Spleen (tissue), 11 donors: ENCODE data around the gene TMEM245. TPM values are rescaled to one million over a fixed set of nuclear protein-coding genes. Genes with fewer than 3 reads are reported as not detected.

Experiments used
- DNase-seq: peaks from one replicate; pipeline ENCODE4 v3.0.0-alpha.2; 2020
- H3K27ac ChIP-seq, 8 donors: fragments of 200-600 bp; sonication (generic) in 7 of 8; 1 replicate in 4 of 8; 2 replicates in 4 of 8; pipeline versions ENCODE4 v1.5.0 to v1.8.0; 2016 to 2021; ENCODE audit warnings: inconsistent platforms in 4 of 8, mild to moderate bottlenecking in 4 of 8, moderate library complexity in 1 of 8
- H3K27me3 ChIP-seq, 7 donors: fragments of 200-600 bp; sonication (generic) in 6 of 7; replicated peaks in 1 of 7; 1 replicate in 4 of 7; 2 replicates in 3 of 7; pipeline versions ENCODE4 v1.5.0 to v1.8.0; 2016 to 2021; ENCODE audit warnings: inconsistent platforms in 3 of 7, mild to moderate bottlenecking in 1 of 7
- H3K36me3 ChIP-seq, 6 donors: fragments of 200-600 bp; sonication (generic) in 5 of 6; 1 replicate in 4 of 6; 2 replicates in 2 of 6; pipeline versions ENCODE4 v1.5.0 to v1.8.0; 2016 to 2021; ENCODE audit warnings: inconsistent platforms in 2 of 6
- H3K4me1 ChIP-seq, 6 donors: fragments of 200-600 bp; sonication (generic) in 5 of 6; 1 replicate in 3 of 6; 2 replicates in 3 of 6; pipeline versions ENCODE4 v1.5.0 to v1.8.0; 2016 to 2021; ENCODE audit warnings: inconsistent platforms in 3 of 6
- H3K4me3 ChIP-seq, 8 donors: fragments of 200-600 bp; sonication (generic) in 7 of 8; 1 replicate in 4 of 8; 2 replicates in 4 of 8; pipeline versions ENCODE4 v1.5.0 to v1.8.0; 2016 to 2021; ENCODE audit warnings: inconsistent platforms in 4 of 8, mild to moderate bottlenecking in 4 of 8, moderate library complexity in 2 of 8
- H3K9me3 ChIP-seq, 8 donors: fragments of 200-600 bp; sonication (generic) in 7 of 8; 1 replicate in 4 of 8; 2 replicates in 4 of 8; pipeline versions ENCODE4 v1.5.0 to v1.8.0; 2016 to 2021; ENCODE audit warnings: inconsistent platforms in 4 of 8
- POLR2A ChIP-seq, 3 donors: fragments of 450-650 bp; IDR thresholded peaks; one replicate each; pipeline ENCODE4 v1.5.1; 2017; ENCODE audit warnings: antibody characterized with exemption in 3 of 3, mild to moderate bottlenecking in 1 of 3
- POLR2AphosphoS5 ChIP-seq, 3 donors: sonication (generic); formaldehyde crosslinking; IDR thresholded peaks; one replicate each; pipeline ENCODE4 v1.5.1; 2017; ENCODE audit warnings: antibody characterized with exemption in 3 of 3
- WGBS, 5 donors: extraction: QIAGEN DNeasy Blood & Tissue Kit in 3 of 5; methylation state at CpG; one replicate each; pipeline versions ENCODE4 v1.1.5 to v1.1.7; 2013 to 2018; 5-methylcytosine and 5-hydroxymethylcytosine counted together
- intact Hi-C: fragments of 100-400 bp; cut with DNase I; formaldehyde crosslinking; loops from one replicate; pipeline ENCODE4 v1.15.0; 2023; ENCODE audit warnings: low total_unique reads
- polyA plus RNA-seq, 3 donors: library from polyadenylated mRNA; stranded (reverse); fragments of 200-250 nt; gene quantifications; one replicate each; pipeline ENCODE4 v1.2.1, GENCODE V29; 2013
- total RNA-seq, 7 donors: library from RNA; depleted of rRNA in 3 of 7; stranded (reverse); fragments of >200 nt in 3 of 7; fragmentation: NEBNext Ultra II Directional in 4 of 7; extraction: Animal tissue kit (Norgen Biotek cat#: 25700) in 4 of 7; gene quantifications; one replicate each; pipeline versions ENCODE4 v1.1.0 to v1.2.1, GENCODE V29; 2016 to 2021
- TF ChIP-seq, protein P1 (sequence below), 11 experiments: fragments of 200-600 bp in 7 of 11; fragments of 450-650 bp in 4 of 11; sonication (generic) in 4 of 11; IDR thresholded peaks in 8 of 11; conservative IDR thresholded peaks in 3 of 11; 1 replicate in 7 of 11; 2 replicates in 4 of 11; pipeline versions ENCODE4 v1.4.0 to v1.8.0; 2016 to 2021; ENCODE audit warnings: antibody characterized with exemption in 11 of 11, inconsistent platforms in 4 of 11, mild to moderate bottlenecking in 1 of 11
- donor health status: healthy with polysubstance abuse.
- donor health status: DM: no; HTN: no; CAD: no; lungs with moderate emphysema.
- donor health status: DM: no; HTN: no; CAD: no.
- donor health status: Bipolar disorder and iron deficiency.
- donor health status: healthy.
- donor health status: DM: no; HTN: no; CAD: no.
- donor health status: DM: yes; HTN: yes; CAD: no.

Gene TMEM245
- total and polyA plus RNA-seq, 10 donors, result 3.2 to 71.6 (median 37.9) TPM

DNA sequence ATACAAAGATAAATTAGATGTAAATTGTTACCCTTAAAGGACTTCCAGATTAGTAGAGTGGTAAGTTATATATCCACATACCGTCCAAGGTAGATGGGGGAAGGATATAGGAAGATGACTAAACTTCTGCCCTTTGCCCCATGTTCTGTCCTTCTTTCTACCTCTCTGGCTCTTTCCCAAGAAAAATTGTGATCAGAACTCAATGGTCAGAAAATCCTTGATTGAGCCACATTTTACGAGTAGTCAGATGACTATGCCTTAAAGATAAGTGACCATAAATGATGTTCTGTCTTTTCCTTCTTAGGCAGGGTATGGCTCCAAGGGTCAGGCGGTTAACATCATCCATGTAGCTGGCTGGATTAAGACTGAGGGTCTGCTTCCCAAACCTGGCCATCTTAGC is 42.9 kb upstream of the TMEM245 start:
- intact Hi-C loops, result no loop called here

GRCh38 chr9:109161471-109161870 is 41.7 kb upstream of the TMEM245 start:
- WGBS, 5 donors, result 72 to 95% (median 90%) methylated on average over 3 of the region's 3 CpGs
- no peaks in the 10 kb centered on the region for H3K4me1 ChIP-seq
- intact Hi-C loops, result no loop called here
- TF ChIP-seq, protein P1, sequence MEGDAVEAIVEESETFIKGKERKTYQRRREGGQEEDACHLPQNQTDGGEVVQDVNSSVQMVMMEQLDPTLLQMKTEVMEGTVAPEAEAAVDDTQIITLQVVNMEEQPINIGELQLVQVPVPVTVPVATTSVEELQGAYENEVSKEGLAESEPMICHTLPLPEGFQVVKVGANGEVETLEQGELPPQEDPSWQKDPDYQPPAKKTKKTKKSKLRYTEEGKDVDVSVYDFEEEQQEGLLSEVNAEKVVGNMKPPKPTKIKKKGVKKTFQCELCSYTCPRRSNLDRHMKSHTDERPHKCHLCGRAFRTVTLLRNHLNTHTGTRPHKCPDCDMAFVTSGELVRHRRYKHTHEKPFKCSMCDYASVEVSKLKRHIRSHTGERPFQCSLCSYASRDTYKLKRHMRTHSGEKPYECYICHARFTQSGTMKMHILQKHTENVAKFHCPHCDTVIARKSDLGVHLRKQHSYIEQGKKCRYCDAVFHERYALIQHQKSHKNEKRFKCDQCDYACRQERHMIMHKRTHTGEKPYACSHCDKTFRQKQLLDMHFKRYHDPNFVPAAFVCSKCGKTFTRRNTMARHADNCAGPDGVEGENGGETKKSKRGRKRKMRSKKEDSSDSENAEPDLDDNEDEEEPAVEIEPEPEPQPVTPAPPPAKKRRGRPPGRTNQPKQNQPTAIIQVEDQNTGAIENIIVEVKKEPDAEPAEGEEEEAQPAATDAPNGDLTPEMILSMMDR (IDR thresholded peaks at IDR 0.05 in 8 of 11, conservative IDR thresholded peaks at IDR 0.05 in 3 of 11), result no peak
- no peak for TF ChIP-seq POLR2A (IDR thresholded peaks at IDR 0.05)
- no peak for TF ChIP-seq POLR2AphosphoS5 (IDR thresholded peaks at IDR 0.05)
- no peak for DNase-seq
- H3K27ac ChIP-seq, result no peak overlapping the region
- H3K4me3 ChIP-seq, result no peak overlapping the region
- H3K27me3 ChIP-seq, result peaks cover 0 to 25% (median 0%) of the 10 kb centered on the region in 7 donors
- no peaks in the 10 kb centered on the region for H3K36me3 ChIP-seq
- H3K9me3 ChIP-seq, result peaks cover 0 to 5% (median 0%) of the 10 kb centered on the region in 8 donors

More for the DNA sequence above, 42.9 kb upstream of the TMEM245 start:
- Histone ChIP-seq H3K36me3 (no peaks in the 10 kb centered on the region), H3K4me1 (peaks cover 0 to 4% (median 0%) of the 10 kb centered on the region in 6 donors), H3K9me3 (peaks cover 0 to 5% (median 0%) of the 10 kb centered on the region in 8 donors), H3K4me3 (no peak overlapping the region), H3K27ac (no peak overlapping the region), H3K27me3 (peaks cover 0 to 37% (median 7%) of the 10 kb centered on the region in 7 donors)
- DNase-seq, result no peak
- TF ChIP-seq POLR2AphosphoS5 (IDR thresholded peaks at IDR 0.05) (no peak), POLR2A (IDR thresholded peaks at IDR 0.05) (no peak)
- TF ChIP-seq, protein P1 (IDR thresholded peaks at IDR 0.05 in 8 of 11, conservative IDR thresholded peaks at IDR 0.05 in 3 of 11), result no peak
- WGBS, 5 donors, result 76 to 92% (median 81%) methylated on average over 3 of the region's 3 CpGs

DNA sequence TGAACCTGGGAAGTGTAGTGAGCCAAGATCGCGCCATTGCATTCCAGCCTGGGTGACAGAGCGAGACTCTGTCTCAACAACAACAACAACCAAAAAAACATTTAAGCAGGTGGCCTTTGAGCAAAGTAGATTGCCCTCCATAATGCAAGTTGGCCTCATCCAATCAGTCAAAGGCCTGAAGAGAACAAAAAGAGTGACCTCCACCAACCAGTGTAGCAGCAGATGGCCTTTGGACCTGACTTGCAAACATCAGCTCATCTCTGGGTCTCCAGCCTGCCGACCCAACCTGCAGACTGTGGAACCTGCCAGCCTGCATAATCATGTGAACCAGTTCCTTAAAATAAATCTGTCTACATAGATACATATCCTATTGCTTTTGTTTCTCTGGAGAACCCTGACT is 39.8 kb upstream of the TMEM245 start:
- peaks cover 0 to 2% (median 0%) of the 10 kb centered on the region in 8 donors for H3K9me3 ChIP-seq
- TF ChIP-seq POLR2A (IDR thresholded peaks at IDR 0.05) (no peak), POLR2AphosphoS5 (IDR thresholded peaks at IDR 0.05) (no peak)
- TF ChIP-seq, protein P1 (IDR thresholded peaks at IDR 0.05 in 8 of 11, conservative IDR thresholded peaks at IDR 0.05 in 3 of 11), result no peak
- no peaks in the 10 kb centered on the region for H3K4me1 ChIP-seq
- no peak for DNase-seq
- intact Hi-C loops, result no loop called here
- H3K4me3 ChIP-seq, result no peak overlapping the region
- WGBS, 5 donors, result 81 to 93% (median 88%) methylated on average over 4 of the region's 4 CpGs
- no peak overlapping the region for H3K27ac ChIP-seq
- H3K36me3 ChIP-seq, result no peaks in the 10 kb centered on the region
- H3K27me3 ChIP-seq, result peaks cover 0 to 8% (median 0%) of the 10 kb centered on the region in 7 donors

GRCh38 chr9:109158651-109159050 is 38.9 kb upstream of the TMEM245 start:
- Histone ChIP-seq H3K27ac (no peak overlapping the region), H3K9me3 (peaks cover 0 to 11% (median 7%) of the 10 kb centered on the region in 8 donors), H3K4me1 (no peaks in the 10 kb centered on the region), H3K4me3 (no peak overlapping the region), H3K36me3 (no peaks in the 10 kb centered on the region), H3K27me3 (peaks cover 0 to 5% (median 0%) of the 10 kb centered on the region in 7 donors)
- DNase-seq, result no peak
- TF ChIP-seq POLR2A (IDR thresholded peaks at IDR 0.05), result no peak
- TF ChIP-seq, protein P1 (IDR thresholded peaks at IDR 0.05 in 8 of 11, conservative IDR thresholded peaks at IDR 0.05 in 3 of 11), result no peak
- TF ChIP-seq POLR2AphosphoS5 (IDR thresholded peaks at IDR 0.05), result no peak
- intact Hi-C loops, result no loop called here
